Esophagus muscularis mucosa (tissue), 3 donors: ENCODE results near the gene CTNNA3.

Source experiments
- CTCF ChIP-seq, 3 experiments: fragments of 200-600 bp in 2 of 3; fragments of 450-650 bp in 1 of 3; sonication (generic) in 2 of 3; IDR thresholded peaks; one replicate each; pipeline ENCODE4 v1.5.1; 2017 to 2019; ENCODE audit warnings: antibody characterized with exemption in 3 of 3, mild to moderate bottlenecking in 2 of 3, moderate library complexity in 1 of 3
- EP300 ChIP-seq: sonication (generic); formaldehyde crosslinking; IDR thresholded peaks from one replicate; pipeline ENCODE4 v1.6.1; 2017; ENCODE audit warnings: antibody characterized with exemption

DNA sequence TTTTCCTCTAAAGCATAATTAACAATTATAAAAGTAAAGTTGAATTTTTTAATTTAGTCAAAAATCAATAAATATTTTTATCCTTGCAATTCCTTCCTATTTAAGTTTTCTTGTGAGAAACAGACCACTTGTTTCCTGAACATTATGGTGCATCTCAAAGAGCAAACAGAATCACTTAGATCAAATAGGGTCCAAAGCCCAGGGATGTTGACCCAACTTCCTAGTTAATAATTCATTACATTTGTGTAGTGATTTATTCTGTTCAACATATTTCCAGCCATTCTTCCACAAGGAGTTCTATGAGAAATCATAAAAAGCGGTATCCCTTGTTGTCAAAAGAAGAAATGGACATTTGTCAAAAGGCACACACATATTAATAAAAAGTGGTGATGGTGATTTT, 454.5 kb downstream of the CTNNA3 start:
- TF ChIP-seq EP300 (no peak), CTCF (IDR thresholded peaks at IDR 0.05) (no peak)
